ENCODE data around the gene PLSCR4. TPM values are rescaled to one million over a fixed set of nuclear protein-coding genes. Genes with fewer than 3 reads are reported as not detected.

The PLSCR4 gene
- total and polyA plus RNA-seq, 9 of the 15 experiments (the other 6 are each of a cell fraction or from before 2014, with no cell fraction given) = 0.11 to 0.68 (median 0.21) TPM

GRCh38 chr3:146156095-146156494 lies 94.8 kb downstream of the PLSCR4 start:
- in situ Hi-C loops (cut with MboI) (no loop called here), intact Hi-C loops (cut with micrococcal nuclease) (no loop called here)
- H3K27ac ChIP-seq (ENCODE audit: extremely low read depth, low read depth, low read length) = no peak overlapping the region
- POLR2A ChIA-PET = no interaction called here
- FAIRE-seq = no peak
- no peak overlapping the region for H2AFZ ChIP-seq (ENCODE audit: low read depth, low read length)
- CTCF ChIA-PET (ENCODE audit: low intra/inter-chr PET ratio) = no interaction called here
- ATAC-seq = no peak
- H3K4me3 ChIP-seq = no peak overlapping the region
- no peak overlapping the region for H3K4me2 ChIP-seq (ENCODE audit: insufficient read depth, low read length)
- H3K9ac ChIP-seq (ENCODE audit: insufficient read depth in 1 of 2, low read depth in 2 of 2, low read length in 2 of 2) = no peak overlapping the region
- WGBS (ENCODE audit: insufficient coverage, low coverage, missing lambda C conversion rate) = 3% methylated on average over 4 of the region's 4 CpGs
- peaks cover 0 to 10% of the 10 kb centered on the region in 2 experiments; a peak in 2 of 5 replicates for H3K27me3 ChIP-seq (ENCODE audit: control insufficient read depth in 2 of 2, insufficient read depth in 2 of 2, low read length in 2 of 2)
- H3K9me1 ChIP-seq (ENCODE audit: control insufficient read depth, insufficient read depth, low read length) = no peaks in the 10 kb centered on the region
- peaks cover 0 to 7% of the 10 kb centered on the region in 2 experiments; a peak in 2 of 5 replicates for H3K4me1 ChIP-seq (replicated peaks in 1 of 2; ENCODE audit: control insufficient read depth in 2 of 2, insufficient read depth in 2 of 2, low read length in 2 of 2)
- no peaks in the 10 kb centered on the region for H4K20me1 ChIP-seq (replicated peaks; ENCODE audit: control insufficient read depth, insufficient read depth, low read length)
- no peaks in the 10 kb centered on the region for H3K79me2 ChIP-seq (ENCODE audit: control insufficient read depth, insufficient read depth, low read length)
- H3K9me3 ChIP-seq (replicated peaks; ENCODE audit: control insufficient read depth, insufficient read depth, low read depth, low read length) = no peaks in the 10 kb centered on the region
- no TSS peak for BruUV-seq (replicated peaks)
- no peak for DNase-seq (ENCODE audit: extremely low read depth in 1 of 4, low spot score in 3 of 4)
- H3K36me3 ChIP-seq (ENCODE audit: control insufficient read depth, insufficient read depth, low read length) = no peaks in the 10 kb centered on the region
- TF ChIP-seq RAD21 (CRISPR knock-in tag; conservative IDR thresholded peaks at IDR 0.05 in 1 of 2, IDR thresholded peaks at IDR 0.05 in 1 of 2) (no peak), ZNF609 (CRISPR knock-in tag; IDR thresholded peaks at IDR 0.05; ENCODE audit: borderline replicate concordance) (no peak), PTTG1 (tag; IDR thresholded peaks at IDR 0.05; ENCODE audit: low read depth) (no peak), ZC3H8 (IDR thresholded peaks at IDR 0.05) (no peak), ZFX (CRISPR knock-in tag; IDR thresholded peaks at IDR 0.05) (no peak), ZNF695 (CRISPR knock-in tag; IDR thresholded peaks at IDR 0.05) (no peak), REST (IDR thresholded peaks at IDR 0.05; ENCODE audit: borderline replicate concordance) (no peak), REST (CRISPR knock-in tag; IDR thresholded peaks at IDR 0.05; ENCODE audit: low read depth) (no peak), ZSCAN29 (IDR thresholded peaks at IDR 0.05) (no peak), ZNF316 (IDR thresholded peaks at IDR 0.05) (no peak), NFIX (CRISPR knock-in tag; IDR thresholded peaks at IDR 0.05; ENCODE audit: low read depth) (no peak), ARNT (IDR thresholded peaks at IDR 0.05) (no peak)
